ENCODE measurements around the gene MOAP1.

The MOAP1 gene

DNA sequence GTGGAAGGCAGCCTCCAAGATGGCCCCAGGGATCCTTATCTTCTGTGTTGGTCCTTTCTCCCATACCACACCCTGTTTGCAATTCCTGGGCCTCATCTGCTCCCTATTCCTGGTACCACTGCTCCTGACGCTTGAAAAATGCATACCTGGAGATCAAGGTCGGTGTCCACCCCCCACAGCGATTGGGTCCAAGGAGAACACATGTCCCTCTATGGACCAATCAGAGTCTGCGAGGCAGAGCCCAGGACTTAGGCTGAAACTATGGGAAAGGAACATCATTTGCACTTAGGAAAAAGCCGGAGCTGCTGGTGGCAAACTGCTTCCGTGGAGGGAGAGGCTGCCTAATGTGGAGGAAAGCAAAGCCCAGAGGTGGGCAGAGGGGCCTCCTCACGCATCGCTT, 35.7 kb downstream of the MOAP1 start:
- Histone ChIP-seq H3K27me3 (ENCODE audit: insufficient read depth, low read length, poor library complexity) (no peaks in the 10 kb centered on the region), H3K9me3 (ENCODE audit: insufficient read depth, low read length, severe bottlenecking) (no peaks in the 10 kb centered on the region), H3K4me1 (ENCODE audit: insufficient read depth, low read length) (no peaks in the 10 kb centered on the region), H3K36me3 (ENCODE audit: insufficient read depth, low read length) (no peaks in the 10 kb centered on the region), H3K79me2 (ENCODE audit: insufficient read depth, low read length) (no peaks in the 10 kb centered on the region), H3K4me2 (ENCODE audit: insufficient read depth, low read length) (no peak overlapping the region), H3K9ac (ENCODE audit: low read depth, low read length) (no peak overlapping the region), H3K4me3 (ENCODE audit: low read depth in 1 of 2, low read length in 2 of 2) (no peak overlapping the region), H4K20me1 (ENCODE audit: insufficient read depth, low read length) (0 out of 2 replicates have a peak, but pooled peaks cover 3% of the 10 kb centered on the region), H2AFZ (ENCODE audit: low read depth, low read length) (no peak overlapping the region), H3K27ac (ENCODE audit: low read length) (no peak overlapping the region)
- DNase-seq (no peak), ATAC-seq (ENCODE audit: insufficient read depth, low read depth) (no peak)
- TF ChIP-seq, protein P1, sequence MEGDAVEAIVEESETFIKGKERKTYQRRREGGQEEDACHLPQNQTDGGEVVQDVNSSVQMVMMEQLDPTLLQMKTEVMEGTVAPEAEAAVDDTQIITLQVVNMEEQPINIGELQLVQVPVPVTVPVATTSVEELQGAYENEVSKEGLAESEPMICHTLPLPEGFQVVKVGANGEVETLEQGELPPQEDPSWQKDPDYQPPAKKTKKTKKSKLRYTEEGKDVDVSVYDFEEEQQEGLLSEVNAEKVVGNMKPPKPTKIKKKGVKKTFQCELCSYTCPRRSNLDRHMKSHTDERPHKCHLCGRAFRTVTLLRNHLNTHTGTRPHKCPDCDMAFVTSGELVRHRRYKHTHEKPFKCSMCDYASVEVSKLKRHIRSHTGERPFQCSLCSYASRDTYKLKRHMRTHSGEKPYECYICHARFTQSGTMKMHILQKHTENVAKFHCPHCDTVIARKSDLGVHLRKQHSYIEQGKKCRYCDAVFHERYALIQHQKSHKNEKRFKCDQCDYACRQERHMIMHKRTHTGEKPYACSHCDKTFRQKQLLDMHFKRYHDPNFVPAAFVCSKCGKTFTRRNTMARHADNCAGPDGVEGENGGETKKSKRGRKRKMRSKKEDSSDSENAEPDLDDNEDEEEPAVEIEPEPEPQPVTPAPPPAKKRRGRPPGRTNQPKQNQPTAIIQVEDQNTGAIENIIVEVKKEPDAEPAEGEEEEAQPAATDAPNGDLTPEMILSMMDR (IDR thresholded peaks at IDR 0.05; ENCODE audit: borderline replicate concordance, extremely low read depth, low read length, poor library complexity, severe bottlenecking) = no peak
- TF ChIP-seq EZH2 (IDR thresholded peaks at IDR 0.05; ENCODE audit: borderline replicate concordance, low read depth, low read length, severe bottlenecking) = no peak

DNA sequence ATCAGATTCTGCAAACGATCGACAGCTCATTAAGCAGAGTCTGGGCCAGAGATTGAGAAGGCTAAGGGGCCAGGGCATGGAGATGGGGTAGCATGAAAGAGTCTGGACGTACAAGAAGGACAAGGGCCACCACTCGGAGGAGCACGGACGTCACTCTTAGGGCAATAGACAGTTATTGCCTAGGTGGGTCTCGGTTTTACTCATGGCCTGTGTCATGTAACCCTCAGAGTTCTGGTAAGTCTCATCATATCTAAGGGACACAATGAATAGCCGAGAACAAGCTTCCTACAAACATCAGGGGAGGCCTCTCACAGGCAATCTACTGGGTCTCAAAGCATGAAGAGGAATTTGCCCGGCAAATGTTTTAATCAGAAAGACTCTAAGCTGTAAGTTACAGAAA, 38.6 kb downstream of the MOAP1 start:
- Histone ChIP-seq H3K4me2 (ENCODE audit: insufficient read depth, low read length) (no peak overlapping the region), H3K27ac (ENCODE audit: low read length) (no peak overlapping the region), H2AFZ (ENCODE audit: low read depth, low read length) (no peak overlapping the region), H3K9me3 (ENCODE audit: insufficient read depth, low read length, severe bottlenecking) (no peaks in the 10 kb centered on the region), H3K9ac (ENCODE audit: low read depth, low read length) (no peak overlapping the region), H3K36me3 (ENCODE audit: insufficient read depth, low read length) (no peaks in the 10 kb centered on the region), H3K4me3 (ENCODE audit: low read depth in 1 of 2, low read length in 2 of 2) (no peak overlapping the region), H3K27me3 (ENCODE audit: insufficient read depth, low read length, poor library complexity) (no peaks in the 10 kb centered on the region), H4K20me1 (ENCODE audit: insufficient read depth, low read length) (0 out of 2 replicates have a peak, but pooled peaks cover 3% of the 10 kb centered on the region), H3K79me2 (ENCODE audit: insufficient read depth, low read length) (no peaks in the 10 kb centered on the region), H3K4me1 (ENCODE audit: insufficient read depth, low read length) (no peaks in the 10 kb centered on the region)
- ATAC-seq (ENCODE audit: insufficient read depth, low read depth) = no peak
- no peak for DNase-seq
- TF ChIP-seq, protein P1 (IDR thresholded peaks at IDR 0.05; ENCODE audit: borderline replicate concordance, extremely low read depth, low read length, poor library complexity, severe bottlenecking) = no peak
- TF ChIP-seq EZH2 (IDR thresholded peaks at IDR 0.05; ENCODE audit: borderline replicate concordance, low read depth, low read length, severe bottlenecking) = no peak

DNA sequence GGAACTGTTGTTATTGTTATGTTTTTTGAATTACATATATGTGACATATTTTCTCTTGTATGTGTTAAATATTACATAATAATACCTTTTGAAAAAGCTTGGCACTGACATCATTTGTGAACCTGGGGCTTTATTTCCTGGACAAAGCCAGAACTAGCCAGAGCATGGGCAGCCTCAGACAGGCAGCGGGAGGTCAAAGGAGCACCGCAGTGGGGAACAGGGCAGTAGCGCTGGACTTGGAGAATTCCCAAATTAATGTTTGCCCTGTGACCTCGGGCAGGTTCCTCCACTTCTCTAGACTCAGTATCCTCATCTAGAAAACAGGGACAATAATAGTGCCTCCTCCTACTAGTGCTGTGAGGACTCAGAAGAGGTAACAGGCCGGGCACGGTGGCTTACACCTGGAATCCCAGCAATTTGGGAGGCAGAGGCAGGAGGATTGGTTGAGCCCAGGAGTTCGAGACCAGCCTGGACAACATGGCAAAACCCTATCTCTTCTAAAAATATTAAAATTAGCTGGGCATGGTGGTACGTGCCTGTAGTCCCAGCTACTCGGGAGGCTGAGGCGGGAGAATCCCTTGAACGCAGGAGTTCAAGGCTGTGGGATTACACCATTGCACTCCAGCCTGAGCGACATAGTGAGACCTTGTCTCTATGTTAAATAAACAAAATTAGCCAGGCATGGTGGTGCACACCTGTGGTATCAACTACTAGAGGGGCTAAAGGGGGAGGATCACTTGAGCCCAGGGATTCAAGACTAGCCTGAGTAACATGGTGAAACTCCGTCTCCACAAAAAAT, 41.6 kb downstream of the MOAP1 start:
- H3K79me2 ChIP-seq (ENCODE audit: insufficient read depth, low read length) = no peaks in the 10 kb centered on the region
- no peaks in the 10 kb centered on the region for H3K36me3 ChIP-seq (ENCODE audit: insufficient read depth, low read length)
- H3K4me1 ChIP-seq (ENCODE audit: insufficient read depth, low read length) = peaks cover 5% of the 10 kb centered on the region; the same call in 1 of the 2 replicates
- no peak overlapping the region for H2AFZ ChIP-seq (ENCODE audit: low read depth, low read length)
- H3K27me3 ChIP-seq (ENCODE audit: insufficient read depth, low read length, poor library complexity) = no peaks in the 10 kb centered on the region
- 0 out of 2 replicates have a peak, but pooled peaks cover 3% of the 10 kb centered on the region for H4K20me1 ChIP-seq (ENCODE audit: insufficient read depth, low read length)
- H3K4me3 ChIP-seq (ENCODE audit: low read depth in 1 of 2, low read length in 2 of 2) = no peak overlapping the region
- H3K9me3 ChIP-seq (ENCODE audit: insufficient read depth, low read length, severe bottlenecking) = no peaks in the 10 kb centered on the region
- DNase-seq (no peak), ATAC-seq (ENCODE audit: insufficient read depth, low read depth) (no peak)
- H3K4me2 ChIP-seq (ENCODE audit: insufficient read depth, low read length) = no peak overlapping the region
- H3K27ac ChIP-seq (ENCODE audit: low read length) = no peak overlapping the region
- H3K9ac ChIP-seq (ENCODE audit: low read depth, low read length) = no peak overlapping the region
- TF ChIP-seq, protein P1 (IDR thresholded peaks at IDR 0.05; ENCODE audit: borderline replicate concordance, extremely low read depth, low read length, poor library complexity, severe bottlenecking) = no peak
- no peak for TF ChIP-seq EZH2 (IDR thresholded peaks at IDR 0.05; ENCODE audit: borderline replicate concordance, low read depth, low read length, severe bottlenecking)

Data from DND-41 (cell line).